ENCODE measurements around the gene TBX15.

- TF ChIP-seq CTCF (IDR thresholded peaks at IDR 0.05) (no peak), POLR2A (IDR thresholded peaks at IDR 0.05) (no peak)
Measured at GRCh38 chr1:119007670-119008482, 19.7 kb upstream of the TBX15 start.

Measured in thyroid gland (tissue), 4 donors.